Lung (tissue), 12 donors: ENCODE results near the gene SLC16A10. TPM values are rescaled to one million over a fixed set of nuclear protein-coding genes. Genes with fewer than 3 reads are reported as not detected.

Experiments used
- ATAC-seq: fragments of 200-7000 bp; cut with Tn5 transposase; one replicate; pipeline ENCODE4 v1.9.1; 2020; ENCODE audit warnings: moderate number of reproducible peaks; ENCODE audit not compliant: insufficient read depth, low FRiP score
- DNase-seq, 3 donors: peaks; one replicate each; pipeline ENCODE4 v3.0.0-alpha.2; 2013 to 2017
- H3K27ac ChIP-seq, 2 donors: one replicate each; pipeline ENCODE4 v1.5.1; 2013; ENCODE audit warnings: mild to moderate bottlenecking in 2 of 2, moderate library complexity in 2 of 2, control low read depth in 1 of 2, inconsistent platforms in 1 of 2, low read depth in 1 of 2, low read length in 1 of 2
- H3K27me3 ChIP-seq, 3 donors: one replicate each; pipeline ENCODE4 v1.5.1; 2013; ENCODE audit warnings: low read length in 2 of 3; ENCODE audit not compliant: control insufficient read depth in 3 of 3, insufficient read depth in 3 of 3
- H3K36me3 ChIP-seq, 4 donors: one replicate each; pipeline ENCODE4 v1.5.1; 2013; ENCODE audit warnings: low read length in 4 of 4, mild to moderate bottlenecking in 1 of 4, moderate library complexity in 1 of 4; ENCODE audit not compliant: control insufficient read depth in 4 of 4, insufficient read depth in 4 of 4
- H3K4me1 ChIP-seq, 5 donors: one replicate each; pipeline ENCODE4 v1.5.1; 2013; ENCODE audit warnings: low read length in 5 of 5, mild to moderate bottlenecking in 2 of 5, moderate library complexity in 1 of 5; ENCODE audit not compliant: control insufficient read depth in 5 of 5, insufficient read depth in 5 of 5
- H3K4me3 ChIP-seq: one replicate; pipeline ENCODE4 v1.5.1; 2013; ENCODE audit warnings: mild to moderate bottlenecking, control low read depth, moderate library complexity
- H3K9ac ChIP-seq, 2 donors: one replicate each; pipeline ENCODE4 v1.5.1; 2013; ENCODE audit warnings: low read length in 2 of 2, control low read depth in 1 of 2; ENCODE audit not compliant: insufficient read depth in 1 of 2
- H3K9me3 ChIP-seq, 4 donors: one replicate each; pipeline ENCODE4 v1.5.1; 2013; ENCODE audit warnings: low read length in 3 of 4, mild to moderate bottlenecking in 1 of 4, moderate library complexity in 1 of 4; ENCODE audit not compliant: control insufficient read depth in 4 of 4, insufficient read depth in 3 of 4
- WGBS, 2 donors: extraction: QIAGEN DNeasy Blood & Tissue Kit; methylation state at CpG; one replicate each; pipeline ENCODE4 v1.1.7; 2013; 5-methylcytosine and 5-hydroxymethylcytosine counted together
- polyA plus RNA-seq, 2 donors: library from polyadenylated mRNA; stranded (reverse); fragments of 200-250 nt; gene quantifications; one replicate each; pipeline ENCODE4 v1.2.1, GENCODE V29; 2013
- total RNA-seq, 2 donors: library from RNA; depleted of rRNA in 1 of 2; stranded (reverse); fragments of >200 nt in 1 of 2; gene quantifications; one replicate each; pipeline ENCODE4 v1.2.1, GENCODE V29; 2014 to 2021
- TF ChIP-seq, protein P1 (sequence below): IDR thresholded peaks from 2 replicates; pipeline ENCODE4 v1.5.1; 2012; ENCODE audit warnings: mild to moderate bottlenecking; ENCODE audit errors: control extremely low read depth, extremely low read depth
- donor health status: control.
- donor health status: control.
- donor health status: Bipolar disorder and iron deficiency.
- donor health status: healthy.
- donor health status: DM: yes; HTN: yes; CAD: no.

Gene SLC16A10
- total and polyA plus RNA-seq, 4 donors, result 2.0 to 10.5 (median 9.6) TPM

DNA sequence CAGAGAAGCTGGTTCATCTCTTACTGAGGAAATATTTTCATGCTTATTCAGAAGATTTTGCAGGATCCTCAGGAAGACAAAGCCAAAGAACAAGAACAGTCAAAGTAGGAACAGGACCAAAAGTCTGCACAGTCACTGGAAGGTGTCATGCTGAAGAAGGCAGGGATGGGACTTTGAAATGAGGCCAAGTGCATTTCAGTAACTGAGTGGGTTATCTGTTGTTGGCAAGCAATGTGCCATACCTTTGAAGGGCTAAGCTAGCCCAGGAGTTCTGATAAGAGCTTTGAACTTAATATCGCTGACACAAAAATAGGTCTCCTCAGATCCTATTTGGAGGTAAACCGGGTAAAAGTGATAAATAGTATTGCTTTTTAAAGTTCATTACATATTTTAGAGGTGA is 31.5 kb downstream of the SLC16A10 start:
- Histone ChIP-seq H3K27me3 (no peaks in the 10 kb centered on the region), H3K9ac (no peak overlapping the region), H3K4me3 (no peak overlapping the region), H3K9me3 (no peaks in the 10 kb centered on the region), H3K36me3 (no peaks in the 10 kb centered on the region), H3K27ac (no peak overlapping the region), H3K4me1 (peaks cover 0 to 11% (median 2%) of the 10 kb centered on the region in 5 donors)
- DNase-seq, result no peak
- TF ChIP-seq, protein P1, sequence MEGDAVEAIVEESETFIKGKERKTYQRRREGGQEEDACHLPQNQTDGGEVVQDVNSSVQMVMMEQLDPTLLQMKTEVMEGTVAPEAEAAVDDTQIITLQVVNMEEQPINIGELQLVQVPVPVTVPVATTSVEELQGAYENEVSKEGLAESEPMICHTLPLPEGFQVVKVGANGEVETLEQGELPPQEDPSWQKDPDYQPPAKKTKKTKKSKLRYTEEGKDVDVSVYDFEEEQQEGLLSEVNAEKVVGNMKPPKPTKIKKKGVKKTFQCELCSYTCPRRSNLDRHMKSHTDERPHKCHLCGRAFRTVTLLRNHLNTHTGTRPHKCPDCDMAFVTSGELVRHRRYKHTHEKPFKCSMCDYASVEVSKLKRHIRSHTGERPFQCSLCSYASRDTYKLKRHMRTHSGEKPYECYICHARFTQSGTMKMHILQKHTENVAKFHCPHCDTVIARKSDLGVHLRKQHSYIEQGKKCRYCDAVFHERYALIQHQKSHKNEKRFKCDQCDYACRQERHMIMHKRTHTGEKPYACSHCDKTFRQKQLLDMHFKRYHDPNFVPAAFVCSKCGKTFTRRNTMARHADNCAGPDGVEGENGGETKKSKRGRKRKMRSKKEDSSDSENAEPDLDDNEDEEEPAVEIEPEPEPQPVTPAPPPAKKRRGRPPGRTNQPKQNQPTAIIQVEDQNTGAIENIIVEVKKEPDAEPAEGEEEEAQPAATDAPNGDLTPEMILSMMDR, result no peak
- 81 to 96% methylated on average over 2 of the region's 2 CpGs for WGBS, 2 donors
- no peak for ATAC-seq

DNA sequence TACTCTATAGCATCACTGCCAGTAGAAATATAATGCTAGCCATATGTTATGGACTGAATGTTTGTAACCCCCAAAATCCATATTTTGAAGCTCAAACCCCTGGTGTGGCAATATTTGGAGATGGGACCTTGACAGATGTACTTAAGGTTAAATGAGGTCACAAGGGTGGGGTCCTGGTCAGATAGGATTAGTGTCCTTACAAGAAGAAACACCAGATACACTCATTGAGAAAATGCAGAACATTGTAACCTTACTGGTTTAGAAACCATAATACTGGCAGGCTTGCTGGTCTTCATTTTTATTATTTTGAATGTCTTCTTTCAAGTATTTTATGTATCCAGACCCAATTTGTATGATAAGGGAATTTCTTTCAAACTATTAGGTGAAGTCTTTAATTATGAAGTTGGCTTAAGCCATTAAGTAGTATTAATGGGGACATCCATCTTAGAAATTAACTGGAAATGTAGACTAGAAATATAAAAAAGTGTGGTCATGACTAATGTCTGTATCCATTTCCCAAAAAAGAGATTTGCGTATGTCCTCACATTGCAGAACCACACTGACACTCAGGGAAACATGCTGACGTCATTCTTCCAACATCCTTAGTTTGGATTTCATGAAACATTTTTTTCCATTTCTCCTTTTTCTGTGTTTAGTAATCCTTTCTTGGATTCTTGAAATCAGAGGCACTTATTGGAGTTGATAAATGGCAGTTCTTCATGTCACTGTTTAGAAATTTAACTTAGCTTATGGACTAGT is 32.4 kb downstream of the SLC16A10 start:
- 27 to 67% methylated on average over 2 of the region's 2 CpGs for whole genome bisulfite sequencing, 2 donors
- H3K36me3 ChIP-seq, result no peaks in the 10 kb centered on the region

DNA sequence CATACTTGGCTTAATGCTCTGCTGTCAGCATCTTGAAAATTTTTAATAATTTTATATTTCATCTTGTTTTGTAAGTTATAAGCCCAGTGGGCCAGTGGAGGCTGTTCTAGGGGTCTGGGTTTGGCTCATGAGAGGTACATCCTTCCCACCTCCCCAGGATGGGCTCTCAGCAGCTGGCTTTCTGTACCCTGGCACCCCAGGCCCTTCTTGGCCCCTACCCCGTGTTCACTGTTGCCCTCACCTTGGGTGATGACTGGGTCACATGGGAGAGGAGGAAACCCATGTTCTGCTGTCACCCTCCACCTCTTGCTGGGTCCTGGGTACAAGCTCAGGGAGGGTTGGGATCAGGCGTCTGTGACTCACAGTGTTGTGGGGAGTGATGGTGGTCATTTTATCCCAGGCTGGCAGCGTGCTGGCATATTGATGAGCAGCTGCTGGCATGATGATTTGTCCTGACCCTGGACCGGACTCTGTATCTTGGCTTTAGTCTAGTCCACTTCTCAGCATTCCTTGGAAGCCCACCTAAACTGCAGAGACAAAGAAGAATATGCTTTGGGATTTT is 34.6 kb downstream of the SLC16A10 start:
- H3K4me1 ChIP-seq, result peaks cover 0 to 4% (median 2%) of the 10 kb centered on the region in 5 donors
- WGBS, 2 donors, result 89 to 97% methylated on average over 4 of the region's 4 CpGs
- no peaks in the 10 kb centered on the region for H3K36me3 ChIP-seq
- DNase-seq (no peak), ATAC-seq (no peak)
- no peak overlapping the region for H3K9ac ChIP-seq
- no peaks in the 10 kb centered on the region for H3K9me3 ChIP-seq
- TF ChIP-seq, protein P1, result no peak
- no peaks in the 10 kb centered on the region for H3K27me3 ChIP-seq
- H3K4me3 ChIP-seq, result no peak overlapping the region
- no peak overlapping the region for H3K27ac ChIP-seq

More for the DNA sequence above, 32.4 kb downstream of the SLC16A10 start:
- TF ChIP-seq, protein P1, result no peak
- Histone ChIP-seq H3K27me3 (no peaks in the 10 kb centered on the region), H3K9me3 (no peaks in the 10 kb centered on the region), H3K27ac (no peak overlapping the region), H3K4me3 (no peak overlapping the region), H3K4me1 (peaks cover 0 to 6% (median 2%) of the 10 kb centered on the region in 5 donors), H3K9ac (no peak overlapping the region)
- ATAC-seq (no peak), DNase-seq (no peak)
